WTC11 (cell line): ENCODE results near the gene SLC2A4. TPM values are rescaled to one million over a fixed set of nuclear protein-coding genes. Genes with fewer than 3 reads are reported as not detected.
A peak's percentile ranks its signal among the peaks of the same experiment; 100 is the strongest.

Experiments
- ARID4B ChIP-seq: sonication (generic); formaldehyde crosslinking; IDR thresholded peaks from 2 replicates; pipeline ENCODE4 v1.8.0; 2023; ENCODE audit warnings: missing genetic modification reagents, mild to moderate bottlenecking, borderline replicate concordance
- ATF3 ChIP-seq: sonication (generic); formaldehyde crosslinking; conservative IDR thresholded peaks from 2 replicates; pipeline ENCODE4 v1.8.1; 2022; ENCODE audit warnings: mild to moderate bottlenecking, missing genetic modification reagents
- CREM ChIP-seq: sonication (generic); formaldehyde crosslinking; IDR thresholded peaks from 2 replicates; pipeline ENCODE4 v1.8.1; 2022; ENCODE audit warnings: mild to moderate bottlenecking, missing genetic modification reagents, moderate library complexity
- E2F5 ChIP-seq: sonication (generic); formaldehyde crosslinking; IDR thresholded peaks from 2 replicates; pipeline ENCODE4 v1.8.1; 2022; ENCODE audit warnings: mild to moderate bottlenecking, moderate library complexity, missing genetic modification reagents
- ERG ChIP-seq: fragments of 250-450 bp; sonication (Bioruptor Pico); IDR thresholded peaks from 2 replicates; pipeline ENCODE4 v1.8.0; 2021; ENCODE audit warnings: mild to moderate bottlenecking
- GRHL2 ChIP-seq: fragments of 250-450 bp; sonication (Bioruptor Pico); IDR thresholded peaks from 2 replicates; pipeline ENCODE4 v1.8.0; 2022; ENCODE audit warnings: mild to moderate bottlenecking, moderate library complexity; ENCODE audit not compliant: insufficient replicate concordance, severe bottlenecking
- HMGA2 ChIP-seq: fragments of 250-450 bp; sonication (Bioruptor Pico); IDR thresholded peaks from 2 replicates; pipeline ENCODE4 v1.4.0; 2021; ENCODE audit warnings: mild to moderate bottlenecking, moderate library complexity
- HMGXB4 ChIP-seq: sonication (generic); formaldehyde crosslinking; IDR thresholded peaks from 2 replicates; pipeline ENCODE4 v1.8.1; 2023; ENCODE audit warnings: mild to moderate bottlenecking, moderate library complexity, missing genetic modification reagents
- JAZF1 ChIP-seq: fragments of 250-450 bp; sonication (Bioruptor Pico); IDR thresholded peaks from 2 replicates; pipeline ENCODE4 v1.9.0; 2021; ENCODE audit warnings: moderate library complexity, mild to moderate bottlenecking, inconsistent platforms
- KAT7 ChIP-seq: sonication (generic); formaldehyde crosslinking; IDR thresholded peaks from 2 replicates; pipeline ENCODE4 v1.8.1; 2023; ENCODE audit warnings: missing genetic modification reagents, mild to moderate bottlenecking, borderline replicate concordance
- MAX ChIP-seq: sonication (generic); formaldehyde crosslinking; IDR thresholded peaks from 2 replicates; pipeline ENCODE4 v1.8.0; 2022; ENCODE audit warnings: mild to moderate bottlenecking, missing genetic modification reagents
- NFE2L1 ChIP-seq: sonication (generic); formaldehyde crosslinking; IDR thresholded peaks from 2 replicates; pipeline ENCODE4 v1.8.1; 2023; ENCODE audit warnings: missing genetic modification reagents
- NR3C1 ChIP-seq: sonication (generic); formaldehyde crosslinking; conservative IDR thresholded peaks from 2 replicates; pipeline ENCODE4 v1.8.1; 2023; ENCODE audit warnings: low read depth, mild to moderate bottlenecking, missing genetic modification reagents
- RELA ChIP-seq: sonication (generic); formaldehyde crosslinking; IDR thresholded peaks from 2 replicates; pipeline ENCODE4 v1.8.1; 2022; ENCODE audit warnings: missing genetic modification reagents, mild to moderate bottlenecking, borderline replicate concordance
- TEAD1 ChIP-seq: sonication (generic); formaldehyde crosslinking; IDR thresholded peaks from 2 replicates; pipeline ENCODE4 v1.8.0; 2022; ENCODE audit warnings: mild to moderate bottlenecking, missing genetic modification reagents
- USF1 ChIP-seq: sonication (generic); formaldehyde crosslinking; IDR thresholded peaks from 2 replicates; pipeline ENCODE4 v1.8.0; 2022; ENCODE audit warnings: mild to moderate bottlenecking, missing genetic modification reagents
- ZNF138 ChIP-seq: sonication (generic); formaldehyde crosslinking; conservative IDR thresholded peaks from 2 replicates; pipeline ENCODE4 v1.8.1; 2022; ENCODE audit warnings: mild to moderate bottlenecking, moderate library complexity, missing genetic modification reagents
- ZNF219 ChIP-seq: sonication (generic); formaldehyde crosslinking; IDR thresholded peaks from 2 replicates; pipeline ENCODE4 v1.8.0; 2023; ENCODE audit warnings: missing genetic modification reagents, mild to moderate bottlenecking, borderline replicate concordance
- ZNF263 ChIP-seq: sonication (generic); formaldehyde crosslinking; IDR thresholded peaks from 2 replicates; pipeline ENCODE4 v1.8.1; 2022; ENCODE audit warnings: low read depth, mild to moderate bottlenecking, moderate library complexity, missing genetic modification reagents
- ZNF281 ChIP-seq: sonication (generic); formaldehyde crosslinking; IDR thresholded peaks from 2 replicates; pipeline ENCODE4 v1.8.0; 2023; ENCODE audit warnings: mild to moderate bottlenecking, missing genetic modification reagents
- ZNF396 ChIP-seq: fragments of 250-450 bp; sonication (Bioruptor Pico); IDR thresholded peaks from 2 replicates; pipeline ENCODE4 v1.8.0; 2021; ENCODE audit warnings: mild to moderate bottlenecking, moderate library complexity, borderline replicate concordance
- ZNF423 ChIP-seq: fragments of 250-450 bp; sonication (Bioruptor Pico); IDR thresholded peaks from 2 replicates; pipeline ENCODE4 v2.1.2; 2022; ENCODE audit warnings: mild to moderate bottlenecking, moderate library complexity
- ZNF512 ChIP-seq: sonication (generic); formaldehyde crosslinking; IDR thresholded peaks from 2 replicates; pipeline ENCODE4 v1.8.1; 2022; ENCODE audit warnings: missing genetic modification reagents, borderline replicate concordance
- total RNA-seq: library from RNA; stranded (reverse); gene quantifications from 3 replicates; pipeline ENCODE4 v1.2.3, GENCODE V29; 2021

The SLC2A4 gene
- total RNA-seq, 1 experiment from 2014 or later: 6.4 TPM

GRCh38 chr17:7239091-7240027, 42.2 kb upstream of the SLC2A4 start, which contains the start of gene PHF23 (continued):
- TF ChIP-seq ERG (CRISPR knock-in tag) (no peak), CREM (CRISPR knock-in tag) (peak; percentile 23; the same call in 1 of the 2 replicates), JAZF1 (CRISPR knock-in tag) (no peak), MAX (CRISPR knock-in tag) (peak; percentile 47; the same call in 1 of the 2 replicates), RELA (CRISPR knock-in tag) (no peak), ZNF512 (CRISPR knock-in tag) (no peak), ZNF423 (CRISPR knock-in tag) (no peak), ZNF219 (CRISPR knock-in tag) (no peak), USF1 (CRISPR knock-in tag) (0 out of 2 replicates have a peak, but pooled peaks have one; percentile 25), ZNF138 (CRISPR knock-in tag) (no peak), ARID4B (CRISPR knock-in tag) (peak; percentile 23; the same call in 1 of the 2 replicates), HMGA2 (CRISPR knock-in tag) (no peak), GRHL2 (no peak), NR3C1 (CRISPR knock-in tag) (no peak), ATF3 (CRISPR knock-in tag) (no peak), KAT7 (CRISPR knock-in tag) (peak; percentile 48; the same call in 1 of the 2 replicates), ZNF281 (CRISPR knock-in tag) (peak; percentile 77; the same call in 1 of the 2 replicates), NFE2L1 (CRISPR knock-in tag) (no peak), TEAD1 (CRISPR knock-in tag) (0 out of 2 replicates have a peak, but pooled peaks have one; percentile 43), HMGXB4 (CRISPR knock-in tag) (peak; percentile 42; the same call in 1 of the 2 replicates), ZNF396 (no peak), E2F5 (CRISPR knock-in tag) (peak; percentile 66; the same call in 1 of the 2 replicates), ZNF263 (peak; percentile 100)
